Heart left ventricle (tissue), 13 donors: ENCODE measurements around the gene RCBTB2.

Source experiments
- POLR2A ChIP-seq, 2 donors: fragments of 450-650 bp; IDR thresholded peaks; one replicate each; pipeline ENCODE4 v1.6.1; 2017; ENCODE audit warnings: antibody characterized with exemption in 2 of 2, mild to moderate bottlenecking in 2 of 2, moderate library complexity in 2 of 2
- TF ChIP-seq, protein P1 (sequence below), 12 donors: fragments of 200-600 bp; sonication (generic) in 4 of 12; IDR thresholded peaks; one replicate each; pipeline versions ENCODE4 v1.5.0 to v1.8.0; 2018 to 2022; ENCODE audit warnings: antibody characterized with exemption in 12 of 12, mild to moderate bottlenecking in 5 of 12
- donor health status: ischemic (EF 13 %, LVEDD 7.1; RV severe dilation, severe dysfunction).
- donor health status: DM: no; HTN: yes; CAD: no.
- donor health status: DM: no; HTN: no; CAD: no.
- donor health status: ischemic (EF 25% LVEDD 6.9; RV normal size, moderate dysfunction).
- donor health status: ischemic (EF 25% LVEDD 5.7; RV mildly dilated, moderate dysfunction).
- donor health status: ischemic (EF 35%, LVEDD 5.7; RV mildly dilated, moderate dysfunction).
- donor health status: nonischemic (EF 11% LVEDD 7.7; RV severe dilation, severe dysfunction).
- donor health status: DM: yes; HTN: yes; CAD: no.
- donor health status: PGD.
- donor health status: ischemic (EF 29% LVEDD 5.4; RV normal size, mild dysfunction).
- donor health status: nonischemic (EF 23%, LVEDD 6.1; RV moderate dilation, normal function).

DNA sequence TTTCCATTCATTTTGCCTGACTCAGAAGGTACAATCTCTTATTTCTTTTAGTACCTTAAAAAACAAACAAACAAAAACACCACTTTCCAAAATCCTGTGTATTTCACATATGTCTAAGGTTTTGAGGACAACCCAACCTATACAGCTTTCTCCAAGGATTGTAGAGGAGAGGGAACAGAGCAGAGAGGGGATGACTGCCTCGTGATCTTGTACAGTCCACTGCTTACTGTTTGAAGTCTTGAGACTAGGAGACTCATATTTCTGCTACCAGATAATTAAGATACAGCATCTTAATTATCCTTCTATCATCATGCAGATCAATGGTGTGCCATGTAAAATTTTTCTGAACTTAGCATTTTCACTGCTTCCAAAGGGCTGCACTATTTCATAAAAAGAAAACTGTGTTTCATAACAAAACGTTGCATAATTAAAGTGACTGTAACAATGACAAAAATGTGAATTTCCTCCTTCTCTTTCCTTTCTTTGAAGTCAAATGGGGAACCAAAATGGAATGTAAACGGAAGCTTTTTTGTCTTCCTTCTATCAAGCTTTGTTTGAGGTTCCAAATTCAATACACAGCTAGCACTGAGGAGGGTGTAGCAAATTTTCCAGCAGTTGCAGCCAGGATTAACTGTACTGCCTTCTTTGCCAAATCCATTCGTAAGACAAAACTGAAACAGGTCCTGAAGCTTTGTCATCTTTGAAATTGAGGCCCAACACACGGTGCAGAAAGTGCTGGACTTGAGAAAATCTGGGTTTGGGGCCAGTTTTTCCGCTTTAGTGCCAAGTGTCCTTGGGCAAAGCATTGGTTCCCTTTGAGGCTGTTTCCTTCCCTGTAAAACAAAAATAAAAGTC is 34.9 kb upstream of the RCBTB2 start:
- TF ChIP-seq, protein P1, sequence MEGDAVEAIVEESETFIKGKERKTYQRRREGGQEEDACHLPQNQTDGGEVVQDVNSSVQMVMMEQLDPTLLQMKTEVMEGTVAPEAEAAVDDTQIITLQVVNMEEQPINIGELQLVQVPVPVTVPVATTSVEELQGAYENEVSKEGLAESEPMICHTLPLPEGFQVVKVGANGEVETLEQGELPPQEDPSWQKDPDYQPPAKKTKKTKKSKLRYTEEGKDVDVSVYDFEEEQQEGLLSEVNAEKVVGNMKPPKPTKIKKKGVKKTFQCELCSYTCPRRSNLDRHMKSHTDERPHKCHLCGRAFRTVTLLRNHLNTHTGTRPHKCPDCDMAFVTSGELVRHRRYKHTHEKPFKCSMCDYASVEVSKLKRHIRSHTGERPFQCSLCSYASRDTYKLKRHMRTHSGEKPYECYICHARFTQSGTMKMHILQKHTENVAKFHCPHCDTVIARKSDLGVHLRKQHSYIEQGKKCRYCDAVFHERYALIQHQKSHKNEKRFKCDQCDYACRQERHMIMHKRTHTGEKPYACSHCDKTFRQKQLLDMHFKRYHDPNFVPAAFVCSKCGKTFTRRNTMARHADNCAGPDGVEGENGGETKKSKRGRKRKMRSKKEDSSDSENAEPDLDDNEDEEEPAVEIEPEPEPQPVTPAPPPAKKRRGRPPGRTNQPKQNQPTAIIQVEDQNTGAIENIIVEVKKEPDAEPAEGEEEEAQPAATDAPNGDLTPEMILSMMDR (IDR thresholded peaks at IDR 0.05), result no peak
- no peak for TF ChIP-seq POLR2A (IDR thresholded peaks at IDR 0.05)
